ENCODE data around the gene ARID1A. TPM values are rescaled to one million over a fixed set of nuclear protein-coding genes. Genes with fewer than 3 reads are reported as not detected.

ARID1A gene
- total RNA-seq, 2 experiments from 2014 or later = 73.1 to 112 TPM

- ChIA-PET POLR2A (interaction anchor here (0.7 kb wide), 1 partner anchor 146 kb away, joined by 4 read pairs; no protein-coding TSS in a partner anchor), CTCF (interaction anchor here (2.7 kb wide), 1 partner anchor 62 kb away, joined by 19 read pairs; the partner anchor contains the start of gene PIGV)
- peak overlapping the region; percentile 71 for H3K27ac Mint-ChIP-seq
- H3K4me1 Mint-ChIP-seq = peaks cover 94% of the 10 kb centered on the region
- H3K9me3 Mint-ChIP-seq (ENCODE audit: low read depth) = no peaks in the 10 kb centered on the region
- H3K36me3 Mint-ChIP-seq (ENCODE audit: low read depth) = peaks cover 35% of the 10 kb centered on the region
- no peak for ATAC-seq
- H3K4me3 Mint-ChIP-seq = no peak overlapping the region
- intact Hi-C loops (cut with DNase I, micrococcal nuclease) = no loop called here
- H3K27me3 Mint-ChIP-seq = no peaks in the 10 kb centered on the region
- DNase-seq = no peak
These were observed 31.0 kb downstream of the ARID1A start for GRCh38 chr1:26726784-26727183.

- Mint-ChIP-seq H3K27me3 (no peaks in the 10 kb centered on the region), H3K9me3 (ENCODE audit: low read depth) (no peaks in the 10 kb centered on the region), H3K4me3 (no peak overlapping the region), H3K36me3 (ENCODE audit: low read depth) (peaks cover 39% of the 10 kb centered on the region), H3K4me1 (peaks cover 93% of the 10 kb centered on the region), H3K27ac (peak overlapping the region; percentile 45)
- intact Hi-C loops (cut with DNase I, micrococcal nuclease) = no loop called here
- ATAC-seq (no peak), DNase-seq (no peak)
- ChIA-PET CTCF (interaction anchor here (0.8 to 2.7 kb wide), 4 partner anchors 10 to 125 kb away, joined by 3 to 19 read pairs (median 3); partner anchors contain the start of gene PIGV), POLR2A (interaction anchor here (0.7 to 1.8 kb wide), 3 partner anchors 12 to 147 kb away, joined by 3 to 6 read pairs (median 4); no protein-coding TSS in a partner anchor)
These were observed 31.7 kb downstream of the ARID1A start for GRCh38 chr1:26727476-26727875.

GRCh38 chr1:26728645-26729044 is 32.8 kb downstream of the ARID1A start:
- Mint-ChIP-seq H3K4me3 (no peak overlapping the region), H3K36me3 (ENCODE audit: low read depth) (peaks cover 45% of the 10 kb centered on the region)

GRCh38 chr1:26729633-26730032 is 33.8 kb downstream of the ARID1A start:
- H3K9me3 Mint-ChIP-seq (ENCODE audit: low read depth) = no peaks in the 10 kb centered on the region
- H3K27me3 Mint-ChIP-seq = no peaks in the 10 kb centered on the region
- intact Hi-C loops (cut with DNase I, micrococcal nuclease) = loop anchor here in 1 of 2 experiments (1.0 kb wide), 1 partner anchor 12 kb away; no protein-coding TSS in a partner anchor
- H3K4me3 Mint-ChIP-seq = no peak overlapping the region
- DNase-seq = no peak
- POLR2A ChIA-PET = interaction anchor here (0.6 to 1.3 kb wide), 2 partner anchors 8 to 28 kb away, joined by 3 to 4 read pairs; no protein-coding TSS in a partner anchor
- no peak for ATAC-seq
- H3K27ac Mint-ChIP-seq = peak overlapping the region; percentile 72
- H3K4me1 Mint-ChIP-seq = peaks cover 93% of the 10 kb centered on the region
- H3K36me3 Mint-ChIP-seq (ENCODE audit: low read depth) = peaks cover 53% of the 10 kb centered on the region
- CTCF ChIA-PET = interaction anchor here (1.3 to 2.7 kb wide), 2 partner anchors 32 to 59 kb away, joined by 5 to 19 read pairs; partner anchors contain the start of gene PIGV

More at GRCh38 chr1:26728645-26729044, 32.8 kb downstream of the ARID1A start:
- Mint-ChIP-seq H3K27ac (peak overlapping the region; percentile 13), H3K9me3 (ENCODE audit: low read depth) (no peaks in the 10 kb centered on the region), H3K27me3 (no peaks in the 10 kb centered on the region), H3K4me1 (peaks cover 93% of the 10 kb centered on the region)
- CTCF ChIA-PET = interaction anchor here (1.3 to 2.7 kb wide), 4 partner anchors 11 to 60 kb away, joined by 3 to 19 read pairs (median 4); partner anchors contain the start of gene PIGV
- POLR2A ChIA-PET = interaction anchor here (0.6 to 1.8 kb wide), 3 partner anchors 11 to 37 kb away, joined by 3 to 6 read pairs (median 3); no protein-coding TSS in a partner anchor
- ATAC-seq = no peak
- intact Hi-C loops (cut with DNase I, micrococcal nuclease) = loop anchor here in 1 of 2 experiments (1.0 kb wide), 1 partner anchor 13 kb away; no protein-coding TSS in a partner anchor
- DNase-seq = no peak

- DNase-seq (no peak), ATAC-seq (peak; percentile 57)
- H3K27ac Mint-ChIP-seq = peak overlapping the region; percentile 69
- no peak overlapping the region for H3K4me3 Mint-ChIP-seq
- ChIA-PET POLR2A (interaction anchor here (0.9 to 1.3 kb wide), 3 partner anchors 14 to 32 kb away, joined by 3 to 4 read pairs (median 3); no protein-coding TSS in a partner anchor), CTCF (interaction anchor here (0.6 to 1.0 kb wide), 5 partner anchors 8 to 1209 kb away, joined by 3 read pairs; no protein-coding TSS in a partner anchor)
- H3K4me1 Mint-ChIP-seq = peaks cover 90% of the 10 kb centered on the region
- H3K27me3 Mint-ChIP-seq = no peaks in the 10 kb centered on the region
- H3K36me3 Mint-ChIP-seq (ENCODE audit: low read depth) = peaks cover 60% of the 10 kb centered on the region
- intact Hi-C loops (cut with DNase I, micrococcal nuclease) = no loop called here
- no peaks in the 10 kb centered on the region for H3K9me3 Mint-ChIP-seq (ENCODE audit: low read depth)
These were observed 34.9 kb downstream of the ARID1A start for GRCh38 chr1:26730695-26731094.

GRCh38 chr1:26731233-26731902 is 35.6 kb downstream of the ARID1A start:
- H3K27me3 Mint-ChIP-seq = no peaks in the 10 kb centered on the region
- no peak for DNase-seq
- ATAC-seq = no peak
- H3K36me3 Mint-ChIP-seq (ENCODE audit: low read depth) = peaks cover 63% of the 10 kb centered on the region
- intact Hi-C loops (cut with DNase I, micrococcal nuclease) = no loop called here
- peaks cover 85% of the 10 kb centered on the region for H3K4me1 Mint-ChIP-seq
- CTCF ChIA-PET = interaction anchor here (0.6 to 1.0 kb wide), 3 partner anchors 59 to 1208 kb away, joined by 3 read pairs; no protein-coding TSS in a partner anchor
- H3K9me3 Mint-ChIP-seq (ENCODE audit: low read depth) = no peaks in the 10 kb centered on the region
- POLR2A ChIA-PET = interaction anchor here (0.9 to 1.0 kb wide), 2 partner anchors 13 to 33 kb away, joined by 3 read pairs; no protein-coding TSS in a partner anchor
- H3K27ac Mint-ChIP-seq = peak overlapping the region; percentile 69
- H3K4me3 Mint-ChIP-seq = no peak overlapping the region

GRCh38 chr1:26733392-26733791 is 37.6 kb downstream of the ARID1A start:
- ATAC-seq (peak; percentile 71), DNase-seq (no peak)
- peaks cover 79% of the 10 kb centered on the region for H3K4me1 Mint-ChIP-seq
- ChIA-PET CTCF (interaction anchor here (1.0 to 1.8 kb wide), 6 partner anchors 9 to 95 kb away, joined by 3 to 14 read pairs (median 4); no protein-coding TSS in a partner anchor), POLR2A (no interaction called here)
- no peaks in the 10 kb centered on the region for H3K27me3 Mint-ChIP-seq
- no peaks in the 10 kb centered on the region for H3K9me3 Mint-ChIP-seq (ENCODE audit: low read depth)
- intact Hi-C loops (cut with DNase I, micrococcal nuclease) = no loop called here
- H3K4me3 Mint-ChIP-seq = no peak overlapping the region
- H3K36me3 Mint-ChIP-seq (ENCODE audit: low read depth) = peaks cover 63% of the 10 kb centered on the region
- peak overlapping the region; percentile 76 for H3K27ac Mint-ChIP-seq

GRCh38 chr1:26733982-26734381 is 38.2 kb downstream of the ARID1A start:
- ATAC-seq (peak; percentile 42), DNase-seq (peak; percentile 44)
- Mint-ChIP-seq H3K4me1 (peaks cover 79% of the 10 kb centered on the region), H3K36me3 (ENCODE audit: low read depth) (peaks cover 58% of the 10 kb centered on the region), H3K27me3 (no peaks in the 10 kb centered on the region), H3K9me3 (ENCODE audit: low read depth) (no peaks in the 10 kb centered on the region), H3K4me3 (no peak overlapping the region), H3K27ac (peak overlapping the region; percentile 76)
- ChIA-PET POLR2A (no interaction called here), CTCF (interaction anchor here (1.0 to 1.8 kb wide), 4 partner anchors 10 to 94 kb away, joined by 3 to 14 read pairs (median 4); no protein-coding TSS in a partner anchor)
- intact Hi-C loops (cut with DNase I, micrococcal nuclease) = loop anchor here in 1 of 2 experiments (1.0 kb wide), 1 partner anchor 12 kb away; no protein-coding TSS in a partner anchor

- ATAC-seq (no peak), DNase-seq (no peak)
- Mint-ChIP-seq H3K9me3 (ENCODE audit: low read depth) (no peaks in the 10 kb centered on the region), H3K4me3 (no peak overlapping the region), H3K27me3 (no peaks in the 10 kb centered on the region), H3K27ac (peak overlapping the region; percentile 76), H3K36me3 (ENCODE audit: low read depth) (peaks cover 61% of the 10 kb centered on the region), H3K4me1 (peaks cover 79% of the 10 kb centered on the region)
- ChIA-PET CTCF (no interaction called here), POLR2A (no interaction called here)
- intact Hi-C loops (cut with DNase I, micrococcal nuclease) = loop anchor here in 1 of 2 experiments (1.0 kb wide), 1 partner anchor 12 kb away; no protein-coding TSS in a partner anchor
These were observed 38.8 kb downstream of the ARID1A start for GRCh38 chr1:26734501-26735058.

- ATAC-seq = peak; percentile 43
- no peak overlapping the region for H3K4me3 Mint-ChIP-seq
- peaks cover 60% of the 10 kb centered on the region for H3K36me3 Mint-ChIP-seq (ENCODE audit: low read depth)
- peak; percentile 36 for DNase-seq
- POLR2A ChIA-PET = interaction anchor here (0.7 to 1.9 kb wide), 8 partner anchors 11 to 158 kb away, joined by 3 to 11 read pairs (median 5); no protein-coding TSS in a partner anchor
- intact Hi-C loops (cut with DNase I, micrococcal nuclease) = loop anchor here in 1 of 2 experiments (1.0 kb wide), 2 partner anchors 18 to 51 kb away; no protein-coding TSS in a partner anchor
- no peaks in the 10 kb centered on the region for H3K27me3 Mint-ChIP-seq
- H3K27ac Mint-ChIP-seq = peak overlapping the region; percentile 71
- CTCF ChIA-PET = interaction anchor here (0.6 to 2.9 kb wide), 11 partner anchors 9 to 651 kb away, joined by 3 to 19 read pairs (median 3); no protein-coding TSS in a partner anchor
- no peaks in the 10 kb centered on the region for H3K9me3 Mint-ChIP-seq (ENCODE audit: low read depth)
- peaks cover 84% of the 10 kb centered on the region for H3K4me1 Mint-ChIP-seq
These were observed 43.6 kb downstream of the ARID1A start for GRCh38 chr1:26739329-26739914.

Data from activated CD4-positive, alpha-beta T cell treated with anti-CD3 and anti-CD28 coated beads for 36 hours (primary cell).